Measurements from ENCODE around the gene ISOC2.

GRCh38 chr19:55439052-55439451 lies 22.4 kb downstream of the ISOC2 start:
- TF ChIP-seq, protein P1, sequence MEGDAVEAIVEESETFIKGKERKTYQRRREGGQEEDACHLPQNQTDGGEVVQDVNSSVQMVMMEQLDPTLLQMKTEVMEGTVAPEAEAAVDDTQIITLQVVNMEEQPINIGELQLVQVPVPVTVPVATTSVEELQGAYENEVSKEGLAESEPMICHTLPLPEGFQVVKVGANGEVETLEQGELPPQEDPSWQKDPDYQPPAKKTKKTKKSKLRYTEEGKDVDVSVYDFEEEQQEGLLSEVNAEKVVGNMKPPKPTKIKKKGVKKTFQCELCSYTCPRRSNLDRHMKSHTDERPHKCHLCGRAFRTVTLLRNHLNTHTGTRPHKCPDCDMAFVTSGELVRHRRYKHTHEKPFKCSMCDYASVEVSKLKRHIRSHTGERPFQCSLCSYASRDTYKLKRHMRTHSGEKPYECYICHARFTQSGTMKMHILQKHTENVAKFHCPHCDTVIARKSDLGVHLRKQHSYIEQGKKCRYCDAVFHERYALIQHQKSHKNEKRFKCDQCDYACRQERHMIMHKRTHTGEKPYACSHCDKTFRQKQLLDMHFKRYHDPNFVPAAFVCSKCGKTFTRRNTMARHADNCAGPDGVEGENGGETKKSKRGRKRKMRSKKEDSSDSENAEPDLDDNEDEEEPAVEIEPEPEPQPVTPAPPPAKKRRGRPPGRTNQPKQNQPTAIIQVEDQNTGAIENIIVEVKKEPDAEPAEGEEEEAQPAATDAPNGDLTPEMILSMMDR (conservative IDR thresholded peaks at IDR 0.05; ENCODE audit: low read length): no peak
- no peak for TF ChIP-seq EZH2phosphoT487 (IDR thresholded peaks at IDR 0.05; ENCODE audit: borderline replicate concordance)
